ENCODE measurements around the gene BCAP29. TPM values are rescaled to one million over a fixed set of nuclear protein-coding genes. Genes with fewer than 3 reads are reported as not detected.

The BCAP29 gene
- total RNA-seq, 1 donor from 2014 or later = 50.6 TPM

- no peak for DNase-seq (ENCODE audit: low spot score)
These were observed 86.7 kb downstream of the BCAP29 start for GRCh38 chr7:107666790-107667189.

- DNase-seq (ENCODE audit: low spot score) = no peak
These were observed 87.3 kb downstream of the BCAP29 start for GRCh38 chr7:107667341-107667740.

- no peak for DNase-seq (ENCODE audit: low spot score)
These were observed 88.2 kb downstream of the BCAP29 start for GRCh38 chr7:107668296-107668695.

Other genes with a start within 250 kb of the BCAP29 start
- 7.0 TPM for gene GPR22, start 110.2 kb upstream of the BCAP29 start, total RNA-seq (ENCODE audit: insufficient read depth, low replicate concordance)
- 75.4 TPM for gene COG5, start 16.3 kb upstream of the BCAP29 start, total RNA-seq (ENCODE audit: insufficient read depth, low replicate concordance)
- gene DUS4L, start 16.3 kb upstream of the BCAP29 start, total RNA-seq (ENCODE audit: insufficient read depth, low replicate concordance) = 30.8 TPM
- 0.24 TPM for gene SLC26A4, start 80.6 kb downstream of the BCAP29 start, total RNA-seq (ENCODE audit: insufficient read depth, low replicate concordance)
- 20.0 TPM for gene CBLL1, start 163.9 kb downstream of the BCAP29 start, total RNA-seq (ENCODE audit: insufficient read depth, low replicate concordance)
- 6.3 TPM for gene SLC26A3, start 223.0 kb downstream of the BCAP29 start, total RNA-seq (ENCODE audit: insufficient read depth, low replicate concordance)